HepG2 (cell line): Measurements from ENCODE around the gene ZNF326. TPM values are rescaled to one million over a fixed set of nuclear protein-coding genes. Genes with fewer than 3 reads are reported as not detected.
A peak's percentile ranks its signal among the peaks of the same experiment; 100 is the strongest.

Experiments
- CERS6 ChIP-seq: sonication (generic); formaldehyde crosslinking; IDR thresholded peaks from 2 replicates; pipeline ENCODE4 v1.5.0; 2020; ENCODE audit warnings: missing genetic modification reagents
- ETV5 ChIP-seq: IDR thresholded peaks from 2 replicates; pipeline ENCODE4 v1.6.1; 2018; ENCODE audit warnings: missing biosample characterization, missing genetic modification reagents, inconsistent platforms, borderline replicate concordance
- FOXO1 ChIP-seq: sonication (generic); formaldehyde crosslinking; IDR thresholded peaks from 2 replicates; pipeline ENCODE4 v1.4.0; 2020; ENCODE audit warnings: missing genetic modification reagents
- FUBP1 ChIP-seq: sonication (generic); formaldehyde crosslinking; IDR thresholded peaks from 2 replicates; pipeline ENCODE4 v1.5.1; 2020; ENCODE audit warnings: missing genetic modification reagents, mild to moderate bottlenecking, borderline replicate concordance
- GTF2F1 ChIP-seq: fragments of 150-350 bp; IDR thresholded peaks from 2 replicates; pipeline ENCODE4 v1.6.1; 2014; ENCODE audit warnings: low read length
- IKZF5 ChIP-seq: IDR thresholded peaks from 2 replicates; pipeline ENCODE4 v1.6.1; 2018; ENCODE audit warnings: missing genetic modification reagents, mild to moderate bottlenecking, missing compliant biosample characterization
- MEIS2 ChIP-seq: sonication (generic); formaldehyde crosslinking; IDR thresholded peaks from 2 replicates; pipeline ENCODE4 v1.9.0; 2021; ENCODE audit warnings: mild to moderate bottlenecking, missing genetic modification reagents
- ONECUT2 ChIP-seq: sonication (generic); formaldehyde crosslinking; IDR thresholded peaks from 2 replicates; pipeline ENCODE4 v1.4.0; 2020; ENCODE audit warnings: missing genetic modification reagents
- SIX4 ChIP-seq: sonication (generic); formaldehyde crosslinking; IDR thresholded peaks from 2 replicates; pipeline ENCODE4 v1.4.0; 2020; ENCODE audit warnings: missing genetic modification reagents
- YY1 ChIP-seq: IDR thresholded peaks from 2 replicates; pipeline ENCODE4 v1.6.1; 2011; ENCODE audit warnings: low read length, low read depth, moderate library complexity, mild to moderate bottlenecking; ENCODE audit not compliant: insufficient read depth, insufficient replicate concordance
- ZNF180 ChIP-seq: sonication (generic); formaldehyde crosslinking; IDR thresholded peaks from 2 replicates; pipeline ENCODE4 v1.4.0; 2020; ENCODE audit warnings: low read depth, missing genetic modification reagents, borderline replicate concordance
- ZNF644 ChIP-seq: IDR thresholded peaks from 2 replicates; pipeline ENCODE4 v1.6.1; 2016; ENCODE audit warnings: low read depth
- ZNF670 ChIP-seq: sonication (generic); formaldehyde crosslinking; IDR thresholded peaks from 2 replicates; pipeline ENCODE4 v1.8.0; 2022; ENCODE audit warnings: mild to moderate bottlenecking, missing genetic modification reagents, borderline replicate concordance
- ZNF678 ChIP-seq: sonication (generic); formaldehyde crosslinking; IDR thresholded peaks from 2 replicates; pipeline ENCODE4 v1.4.0; 2020; ENCODE audit warnings: mild to moderate bottlenecking, missing genetic modification reagents
- ZNF724P ChIP-seq: sonication (generic); formaldehyde crosslinking; IDR thresholded peaks from 2 replicates; pipeline ENCODE4 v1.8.0; 2022; ENCODE audit warnings: missing genetic modification reagents, borderline replicate concordance
- polyA plus RNA-seq, 8 experiments: library from polyadenylated mRNA; depleted of rRNA in 3 of 8; stranded (reverse) in 7 of 8; unstranded in 1 of 8; fragments of >200 nt; fragmentation: Illumina TruSeq in 4 of 8; extraction: Trizol in 4 of 8; gene quantifications; 2 replicates each; pipeline versions ENCODE4 v1.2.1 to v1.2.3, GENCODE V29; 2011 to 2016; ENCODE audit warnings: low read depth in 4 of 8, missing spikeins in 1 of 8, mixed read lengths in 1 of 8; ENCODE audit not compliant: insufficient read depth in 1 of 8
- total RNA-seq, 5 experiments: library from RNA; depleted of rRNA; stranded (reverse); fragments of >200 nt; fragmentation: Illumina TruSeq; extraction: Trizol; gene quantifications; 2 replicates each; pipeline ENCODE4 v1.2.3, GENCODE V29; 2016; ENCODE audit warnings: low read depth in 1 of 5
- TF ChIP-seq, protein P1 (sequence below): sonication (generic); formaldehyde crosslinking; conservative IDR thresholded peaks from 2 replicates; pipeline ENCODE4 v1.4.0; 2020; ENCODE audit warnings: missing genetic modification reagents
- TF ChIP-seq, protein P2 (sequence below): sonication (generic); formaldehyde crosslinking; IDR thresholded peaks from 2 replicates; pipeline ENCODE4 v1.4.0; 2020; ENCODE audit warnings: low read depth, mild to moderate bottlenecking, missing genetic modification reagents
- TF ChIP-seq, protein P3 (sequence below): sonication (generic); formaldehyde crosslinking; IDR thresholded peaks from 2 replicates; pipeline ENCODE4 v1.4.0; 2020; ENCODE audit warnings: missing genetic modification reagents

Gene ZNF326
- total and polyA plus RNA-seq, 2 of the 13 experiments (the other 11 are each of a cell fraction or from before 2014, with no cell fraction given): 6.3 to 16.4 TPM

GRCh38 chr1:89994805-89995597, at the start of gene ZNF326 (continued):
- TF ChIP-seq FUBP1 (CRISPR knock-in tag) (no peak), GTF2F1 (no peak), CERS6 (CRISPR knock-in tag) (no peak), ZNF644 (peak; percentile 38; the same call in 1 of the 2 replicates), FOXO1 (CRISPR knock-in tag) (peak; percentile 80), IKZF5 (CRISPR knock-in tag) (peak; percentile 15; the same call in 1 of the 2 replicates), ZNF678 (peak; percentile 61; the same call in 1 of the 2 replicates), ZNF180 (CRISPR knock-in tag) (no peak), ZNF670 (CRISPR knock-in tag) (peak; percentile 96; the same call in 1 of the 2 replicates), SIX4 (CRISPR knock-in tag) (no peak), YY1 (peak; percentile 97), ETV5 (no peak; the same call in 1 of the 2 replicates), ZNF724P (CRISPR knock-in tag) (peak; percentile 38; the same call in 1 of the 2 replicates), MEIS2 (CRISPR knock-in tag) (peak; percentile 42; the same call in 1 of the 2 replicates), ONECUT2 (CRISPR knock-in tag) (no peak)
- TF ChIP-seq, protein P1, sequence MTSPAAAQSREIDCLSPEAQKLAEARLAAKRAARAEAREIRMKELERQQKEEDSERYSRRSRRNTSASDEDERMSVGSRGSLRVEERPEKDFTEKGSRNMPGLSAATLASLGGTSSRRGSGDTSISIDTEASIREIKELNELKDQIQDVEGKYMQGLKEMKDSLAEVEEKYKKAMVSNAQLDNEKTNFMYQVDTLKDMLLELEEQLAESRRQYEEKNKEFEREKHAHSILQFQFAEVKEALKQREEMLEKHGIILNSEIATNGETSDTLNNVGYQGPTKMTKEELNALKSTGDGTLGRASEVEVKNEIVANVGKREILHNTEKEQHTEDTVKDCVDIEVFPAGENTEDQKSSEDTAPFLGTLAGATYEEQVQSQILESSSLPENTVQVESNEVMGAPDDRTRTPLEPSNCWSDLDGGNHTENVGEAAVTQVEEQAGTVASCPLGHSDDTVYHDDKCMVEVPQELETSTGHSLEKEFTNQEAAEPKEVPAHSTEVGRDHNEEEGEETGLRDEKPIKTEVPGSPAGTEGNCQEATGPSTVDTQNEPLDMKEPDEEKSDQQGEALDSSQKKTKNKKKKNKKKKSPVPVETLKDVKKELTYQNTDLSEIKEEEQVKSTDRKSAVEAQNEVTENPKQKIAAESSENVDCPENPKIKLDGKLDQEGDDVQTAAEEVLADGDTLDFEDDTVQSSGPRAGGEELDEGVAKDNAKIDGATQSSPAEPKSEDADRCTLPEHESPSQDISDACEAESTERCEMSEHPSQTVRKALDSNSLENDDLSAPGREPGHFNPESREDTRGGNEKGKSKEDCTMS (CRISPR knock-in tag): no peak
- TF ChIP-seq, protein P2, sequence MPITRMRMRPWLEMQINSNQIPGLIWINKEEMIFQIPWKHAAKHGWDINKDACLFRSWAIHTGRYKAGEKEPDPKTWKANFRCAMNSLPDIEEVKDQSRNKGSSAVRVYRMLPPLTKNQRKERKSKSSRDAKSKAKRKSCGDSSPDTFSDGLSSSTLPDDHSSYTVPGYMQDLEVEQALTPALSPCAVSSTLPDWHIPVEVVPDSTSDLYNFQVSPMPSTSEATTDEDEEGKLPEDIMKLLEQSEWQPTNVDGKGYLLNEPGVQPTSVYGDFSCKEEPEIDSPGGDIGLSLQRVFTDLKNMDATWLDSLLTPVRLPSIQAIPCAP (CRISPR knock-in tag): no peak
- TF ChIP-seq, protein P3, sequence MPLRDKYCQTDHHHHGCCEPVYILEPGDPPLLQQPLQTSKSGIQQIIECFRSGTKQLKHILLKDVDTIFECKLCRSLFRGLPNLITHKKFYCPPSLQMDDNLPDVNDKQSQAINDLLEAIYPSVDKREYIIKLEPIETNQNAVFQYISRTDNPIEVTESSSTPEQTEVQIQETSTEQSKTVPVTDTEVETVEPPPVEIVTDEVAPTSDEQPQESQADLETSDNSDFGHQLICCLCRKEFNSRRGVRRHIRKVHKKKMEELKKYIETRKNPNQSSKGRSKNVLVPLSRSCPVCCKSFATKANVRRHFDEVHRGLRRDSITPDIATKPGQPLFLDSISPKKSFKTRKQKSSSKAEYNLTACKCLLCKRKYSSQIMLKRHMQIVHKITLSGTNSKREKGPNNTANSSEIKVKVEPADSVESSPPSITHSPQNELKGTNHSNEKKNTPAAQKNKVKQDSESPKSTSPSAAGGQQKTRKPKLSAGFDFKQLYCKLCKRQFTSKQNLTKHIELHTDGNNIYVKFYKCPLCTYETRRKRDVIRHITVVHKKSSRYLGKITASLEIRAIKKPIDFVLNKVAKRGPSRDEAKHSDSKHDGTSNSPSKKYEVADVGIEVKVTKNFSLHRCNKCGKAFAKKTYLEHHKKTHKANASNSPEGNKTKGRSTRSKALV (CRISPR knock-in tag): peak; percentile 91; the same call in 1 of the 2 replicates
